SU-DHL-6 (cell line): ENCODE measurements around the gene NOX4.

Experiments
- H2AFZ ChIP-seq: fragments of 200-600 bp; sonication (generic); 2 replicates; pipeline ENCODE4 v1.6.1; 2014; ENCODE audit warnings: low read depth, mild to moderate bottlenecking, moderate library complexity, mixed read lengths, antibody characterized with exemption, low read length; ENCODE audit not compliant: severe bottlenecking
- H3F3A ChIP-seq: fragments of 200-600 bp; shearing (Covaris generic); 2 replicates; pipeline ENCODE4 v1.6.0; 2016; ENCODE audit warnings: antibody characterized with exemption, mild to moderate bottlenecking; ENCODE audit not compliant: insufficient read depth
- H3K27ac ChIP-seq: fragments of 200-600 bp; sonication (generic); 2 replicates; pipeline ENCODE4 v1.5.1; 2016; ENCODE audit warnings: low read depth, mild to moderate bottlenecking, low read length, moderate library complexity, mixed read lengths
- H3K27me3 ChIP-seq: fragments of 200-600 bp; sonication (generic), shearing (Covaris generic); 2 replicates; pipeline ENCODE4 v1.6.0; 2014; ENCODE audit warnings: mild to moderate bottlenecking, low read length
- H3K36me3 ChIP-seq: fragments of 200-600 bp; sonication (generic); 2 replicates; pipeline ENCODE4 v1.6.1; 2014; ENCODE audit warnings: mild to moderate bottlenecking, low read length, mixed read lengths
- H3K4me2 ChIP-seq: fragments of 300-600, 200-600 bp; shearing (Covaris generic), sonication (generic); 2 replicates; pipeline ENCODE4 v1.6.0; 2014; ENCODE audit warnings: low read length, low read depth, mild to moderate bottlenecking; ENCODE audit not compliant: poor library complexity, severe bottlenecking
- H3K4me3 ChIP-seq: fragments of 200-600 bp; sonication (generic); 2 replicates; pipeline ENCODE4 v1.5.1; 2014; ENCODE audit warnings: antibody characterized with exemption, low read length, mild to moderate bottlenecking, mixed read lengths; ENCODE audit not compliant: insufficient read depth, poor library complexity, severe bottlenecking
- H3K79me2 ChIP-seq: fragments of 200-600 bp; sonication (generic); 2 replicates; pipeline ENCODE4 v1.6.1; 2014; ENCODE audit warnings: mild to moderate bottlenecking, low read length, moderate library complexity; ENCODE audit not compliant: insufficient read depth
- H3K9ac ChIP-seq: fragments of 200-600 bp; sonication (generic); 2 replicates; pipeline ENCODE4 v1.7.0; 2014; ENCODE audit warnings: mild to moderate bottlenecking, low read length
- H3K9me2 ChIP-seq: fragments of 200-600 bp; sonication (generic); replicated peaks from 2 replicates; pipeline ENCODE4 v1.6.1; 2014; ENCODE audit warnings: low read length; ENCODE audit not compliant: insufficient read depth
- H3K9me3 ChIP-seq: fragments of 200-600 bp; sonication (generic); 2 replicates; pipeline ENCODE4 v1.6.1; 2014; ENCODE audit warnings: low read length, mixed read lengths; ENCODE audit not compliant: insufficient read depth
- H4K20me1 ChIP-seq: fragments of 200-600 bp; sonication (generic); 2 replicates; pipeline ENCODE4 v1.6.1; 2014; ENCODE audit warnings: low read depth, mild to moderate bottlenecking, antibody characterized with exemption, low read length, moderate library complexity, mixed read lengths
- EZH2phosphoT487 ChIP-seq: fragments of 200-600 bp; sonication (generic), shearing (Covaris generic); conservative IDR thresholded peaks from 2 replicates; pipeline ENCODE4 v1.6.1; 2018; ENCODE audit warnings: mild to moderate bottlenecking, antibody characterized with exemption, low read length, moderate library complexity, mixed read lengths
- TF ChIP-seq, protein P1 (sequence below): fragments of 200-600 bp; sonication (generic); IDR thresholded peaks from one replicate; pipeline ENCODE4 v1.5.1; 2017; ENCODE audit warnings: antibody characterized with exemption, mild to moderate bottlenecking, low read length, moderate library complexity; ENCODE audit not compliant: insufficient read depth, poor library complexity, severe bottlenecking

NOX4 gene

DNA sequence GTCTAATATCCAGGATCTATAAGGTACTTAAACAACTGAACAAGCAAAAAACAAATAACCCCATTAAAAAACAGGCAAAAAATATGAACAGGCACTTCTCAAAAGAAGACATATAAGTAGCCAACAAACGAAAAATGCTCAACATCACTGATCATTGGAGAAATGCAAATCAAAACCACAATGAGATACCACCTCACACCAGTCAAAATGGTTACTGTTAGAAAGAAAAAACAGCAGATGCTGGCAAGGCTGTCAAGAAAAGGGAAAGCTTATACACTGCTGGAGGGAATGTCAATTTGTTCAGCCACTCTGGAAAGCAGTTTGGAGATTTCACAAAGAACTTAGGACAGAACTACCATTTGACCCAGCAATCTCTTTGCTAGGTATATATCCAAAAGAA, 30.6 kb upstream of the NOX4 start:
- H3K4me3 ChIP-seq: no peak overlapping the region
- no peaks in the 10 kb centered on the region for H3F3A ChIP-seq
- no peak overlapping the region for H3K27ac ChIP-seq
- H3K79me2 ChIP-seq: no peaks in the 10 kb centered on the region
- no peaks in the 10 kb centered on the region for H3K9me2 ChIP-seq
- H3K27me3 ChIP-seq: no peaks in the 10 kb centered on the region
- no peak overlapping the region for H3K4me2 ChIP-seq
- TF ChIP-seq, protein P1, sequence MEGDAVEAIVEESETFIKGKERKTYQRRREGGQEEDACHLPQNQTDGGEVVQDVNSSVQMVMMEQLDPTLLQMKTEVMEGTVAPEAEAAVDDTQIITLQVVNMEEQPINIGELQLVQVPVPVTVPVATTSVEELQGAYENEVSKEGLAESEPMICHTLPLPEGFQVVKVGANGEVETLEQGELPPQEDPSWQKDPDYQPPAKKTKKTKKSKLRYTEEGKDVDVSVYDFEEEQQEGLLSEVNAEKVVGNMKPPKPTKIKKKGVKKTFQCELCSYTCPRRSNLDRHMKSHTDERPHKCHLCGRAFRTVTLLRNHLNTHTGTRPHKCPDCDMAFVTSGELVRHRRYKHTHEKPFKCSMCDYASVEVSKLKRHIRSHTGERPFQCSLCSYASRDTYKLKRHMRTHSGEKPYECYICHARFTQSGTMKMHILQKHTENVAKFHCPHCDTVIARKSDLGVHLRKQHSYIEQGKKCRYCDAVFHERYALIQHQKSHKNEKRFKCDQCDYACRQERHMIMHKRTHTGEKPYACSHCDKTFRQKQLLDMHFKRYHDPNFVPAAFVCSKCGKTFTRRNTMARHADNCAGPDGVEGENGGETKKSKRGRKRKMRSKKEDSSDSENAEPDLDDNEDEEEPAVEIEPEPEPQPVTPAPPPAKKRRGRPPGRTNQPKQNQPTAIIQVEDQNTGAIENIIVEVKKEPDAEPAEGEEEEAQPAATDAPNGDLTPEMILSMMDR: no peak
- no peak for TF ChIP-seq EZH2phosphoT487
- no peak overlapping the region for H2AFZ ChIP-seq
- H3K36me3 ChIP-seq: no peaks in the 10 kb centered on the region
- no peaks in the 10 kb centered on the region for H3K9me3 ChIP-seq
- 0 out of 2 replicates have a peak, but pooled peaks cover 3% of the 10 kb centered on the region for H4K20me1 ChIP-seq
- H3K9ac ChIP-seq: no peak overlapping the region

DNA sequence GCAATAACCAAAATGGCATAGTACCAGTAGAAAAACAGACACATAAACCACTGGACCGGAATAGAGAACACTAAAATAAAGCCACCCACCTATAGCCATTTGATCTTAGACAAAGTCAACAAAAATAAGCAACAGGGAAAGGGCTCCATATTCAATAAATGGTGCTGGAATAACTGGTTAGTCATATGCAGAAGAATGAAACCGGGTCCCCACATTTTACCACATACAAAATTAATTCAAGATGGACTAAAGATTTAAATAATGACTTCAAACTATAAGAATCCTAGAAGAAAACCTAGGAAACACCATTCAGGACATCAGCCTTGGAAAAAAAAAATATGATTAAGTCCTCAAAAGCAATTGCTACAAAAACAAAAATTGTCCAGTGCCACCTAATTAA, 30.1 kb upstream of the NOX4 start:
- H3K79me2 ChIP-seq: no peaks in the 10 kb centered on the region
- H3F3A ChIP-seq: no peaks in the 10 kb centered on the region
- H2AFZ ChIP-seq: no peak overlapping the region
- no peak overlapping the region for H3K27ac ChIP-seq
- H3K4me3 ChIP-seq: no peak overlapping the region
- H3K4me2 ChIP-seq: no peak overlapping the region
- 0 out of 2 replicates have a peak, but pooled peaks cover 3% of the 10 kb centered on the region for H4K20me1 ChIP-seq
- H3K9ac ChIP-seq: no peak overlapping the region
- H3K9me2 ChIP-seq: no peaks in the 10 kb centered on the region
- no peaks in the 10 kb centered on the region for H3K27me3 ChIP-seq
- H3K36me3 ChIP-seq: no peaks in the 10 kb centered on the region
- TF ChIP-seq, protein P1: no peak
- TF ChIP-seq EZH2phosphoT487: no peak
- H3K9me3 ChIP-seq: no peaks in the 10 kb centered on the region

DNA sequence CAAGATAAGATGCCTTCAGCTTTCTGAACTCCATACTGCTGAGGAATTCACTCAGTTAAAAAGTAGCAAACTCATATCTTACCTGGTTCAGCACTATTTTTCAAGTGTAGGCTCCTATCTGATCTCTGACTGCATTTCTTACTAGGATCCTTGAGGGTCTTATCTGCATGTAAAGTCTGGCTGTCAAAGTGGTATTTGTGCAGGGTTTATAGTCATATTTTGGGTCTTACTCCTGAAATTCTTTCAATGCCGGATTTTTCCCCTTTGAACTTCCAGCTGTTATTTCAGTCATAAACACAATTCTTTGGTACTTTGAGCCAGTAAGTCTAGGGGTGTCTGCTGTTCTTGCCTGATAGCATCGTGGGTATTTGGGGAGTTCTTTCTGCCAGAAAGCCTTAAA, 25.3 kb upstream of the NOX4 start:
- Histone ChIP-seq H3K9me3 (no peaks in the 10 kb centered on the region), H3K79me2 (no peaks in the 10 kb centered on the region), H3K9me2 (no peaks in the 10 kb centered on the region), H4K20me1 (no peaks in the 10 kb centered on the region), H3K4me3 (no peak overlapping the region), H3K9ac (no peak overlapping the region), H2AFZ (no peak overlapping the region), H3K27me3 (no peaks in the 10 kb centered on the region), H3K4me2 (no peak overlapping the region), H3F3A (no peaks in the 10 kb centered on the region), H3K36me3 (no peaks in the 10 kb centered on the region), H3K27ac (no peak overlapping the region)
- TF ChIP-seq, protein P1: no peak
- TF ChIP-seq EZH2phosphoT487: no peak
